K562 (cell line): ENCODE data around the gene RPS23. TPM values are rescaled to one million over a fixed set of nuclear protein-coding genes. Genes with fewer than 3 reads are reported as not detected.

Experiments used
- CREM ChIP-seq: IDR thresholded peaks from 2 replicates; pipeline ENCODE4 v1.6.1; 2014; ENCODE audit warnings: antibody characterized with exemption, low read depth
- FOXM1 ChIP-seq, 2 experiments: fragments of 450-650 bp in 1 of 2; sonication (generic) in 1 of 2; formaldehyde crosslinking in 1 of 2; IDR thresholded peaks; 2 replicates each; pipeline versions ENCODE4 v1.6.1 to v1.9.0; 2017 to 2022; ENCODE audit warnings: low read depth in 2 of 2, mild to moderate bottlenecking in 2 of 2, missing genetic modification reagents in 1 of 2, moderate library complexity in 1 of 2
- FOXO4 ChIP-seq: fragments of 450-650 bp; formaldehyde crosslinking; IDR thresholded peaks from 2 replicates; pipeline ENCODE4 v1.4.0; 2020; ENCODE audit warnings: mild to moderate bottlenecking, moderate library complexity
- HIVEP1 ChIP-seq: fragments of 250-450 bp; sonication (Bioruptor Pico); IDR thresholded peaks from 2 replicates; pipeline ENCODE4 v1.4.0; 2020; ENCODE audit warnings: mild to moderate bottlenecking
- POLR2G ChIP-seq: fragments of 200-400 bp; formaldehyde crosslinking; IDR thresholded peaks from 2 replicates; pipeline ENCODE4 v1.6.1; 2017; ENCODE audit warnings: low read depth, mild to moderate bottlenecking, antibody characterized with exemption, low read length, moderate library complexity
- PRDM10 ChIP-seq: fragments of 450-650 bp; IDR thresholded peaks from 2 replicates; pipeline ENCODE4 v1.6.1; 2018; ENCODE audit not compliant: partially characterized antibody
- RAD51 ChIP-seq: fragments of 450-650 bp; IDR thresholded peaks from 2 replicates; pipeline ENCODE4 v1.7.1; 2016; ENCODE audit warnings: low read depth, mild to moderate bottlenecking, borderline replicate concordance
- SRSF1 ChIP-seq: fragments of 200-400 bp; formaldehyde crosslinking; IDR thresholded peaks from 2 replicates; pipeline ENCODE4 v1.6.1; 2017; ENCODE audit warnings: mild to moderate bottlenecking, low read depth, low read length, moderate library complexity
- USF1 ChIP-seq: sonication (generic); formaldehyde crosslinking; IDR thresholded peaks from 2 replicates; pipeline ENCODE4 v1.9.0; 2022; ENCODE audit warnings: mild to moderate bottlenecking, missing genetic modification reagents
- ZNF384 ChIP-seq: IDR thresholded peaks from 2 replicates; pipeline ENCODE4 v1.6.1; 2012; ENCODE audit warnings: low read depth, low read length, improper control_type of control experiment
- ZNF395 ChIP-seq: fragments of 200-800 bp; sonication (Bioruptor generic); IDR thresholded peaks from 2 replicates; pipeline ENCODE4 v1.6.1; 2017; ENCODE audit warnings: missing genetic modification characterization, missing compliant biosample characterization
- ZNF586 ChIP-seq: fragments of 450-650 bp; formaldehyde crosslinking; conservative IDR thresholded peaks from 2 replicates; pipeline ENCODE4 v1.4.0; 2020; ENCODE audit warnings: mild to moderate bottlenecking, moderate library complexity
- polyA plus RNA-seq, 8 experiments: library from polyadenylated mRNA; depleted of rRNA in 4 of 8; stranded (reverse) in 5 of 8; unstranded in 3 of 8; fragments of >200 nt; fragmentation: Nextera tagmentation in 2 of 8; fragmentation: Illumina TruSeq in 1 of 8; extraction: Ambion mirVana in 2 of 8; extraction: Trizol in 1 of 8; gene quantifications; 2 replicates each; pipeline versions ENCODE4 v1.2.1 to v1.2.3, GENCODE V29; 2011 to 2014; ENCODE audit warnings: inconsistent platforms in 1 of 8, missing spikeins in 1 of 8
- total RNA-seq, 7 experiments: library from RNA; depleted of rRNA in 6 of 7; stranded (reverse); fragments of >200 nt in 6 of 7; fragmentation: Illumina TruSeq in 2 of 7; extraction: Trizol in 2 of 7; gene quantifications; 2 replicates each; pipeline versions ENCODE4 v1.2.1 to v1.2.3, GENCODE V29; 2011 to 2021; ENCODE audit warnings: low replicate concordance in 1 of 7
- TF ChIP-seq, protein P1 (sequence below), 2 experiments: IDR thresholded peaks in 1 of 2; conservative IDR thresholded peaks in 1 of 2; 2 replicates each; pipeline ENCODE4 v1.6.1; 2016; ENCODE audit warnings: low read depth in 2 of 2, mild to moderate bottlenecking in 1 of 2, missing compliant biosample characterization in 1 of 2, missing genetic modification characterization in 1 of 2, moderate library complexity in 1 of 2

Gene RPS23
- total and polyA plus RNA-seq, 9 of the 15 experiments (the other 6 are each of a cell fraction or from before 2014, with no cell fraction given), result 3,252 to 10,689 (median 6,302) TPM

DNA sequence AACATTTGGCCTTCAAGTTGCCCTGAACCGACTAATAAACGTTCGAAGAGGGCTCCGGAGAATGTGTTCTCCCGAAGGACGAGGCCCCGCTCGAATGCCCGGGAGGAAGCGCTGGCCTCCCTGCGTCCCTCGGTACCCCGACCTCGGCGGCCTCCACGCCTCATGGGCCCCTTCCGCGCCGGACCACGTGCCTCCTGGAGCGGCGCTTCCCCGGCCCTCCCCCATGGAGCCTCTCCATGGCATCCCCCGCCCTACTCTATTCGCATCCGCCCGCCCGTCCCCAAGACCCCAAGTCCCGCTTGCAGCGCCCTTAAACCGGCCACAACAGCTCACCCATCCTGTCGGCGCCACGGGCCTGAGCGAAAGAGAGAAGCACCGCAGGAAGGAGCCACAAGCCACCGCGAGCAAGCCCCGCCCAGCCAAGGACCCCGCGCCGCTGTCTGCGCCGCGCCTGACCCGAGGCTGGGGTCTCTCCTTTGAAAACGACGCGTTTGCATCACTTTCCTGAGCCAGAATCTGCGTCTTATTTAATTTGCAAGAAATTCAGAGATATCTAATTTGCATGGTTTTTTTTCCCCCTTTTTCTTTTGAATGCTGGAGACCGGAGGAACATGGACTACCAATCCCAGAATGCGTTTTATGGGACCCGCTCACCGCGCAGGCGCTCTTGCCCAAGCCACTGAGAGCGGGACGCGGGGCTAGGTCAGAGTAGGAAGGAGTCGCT is at the start of gene RPS23 (continued):
- TF ChIP-seq PRDM10 (peak; percentile 66), RAD51 (0 out of 2 replicates have a peak, but pooled peaks have one; percentile 24), FOXM1 (IDR thresholded peaks at IDR 0.05; ENCODE audit: low read depth) (no peak), FOXM1 (CRISPR knock-in tag; IDR thresholded peaks at IDR 0.05; ENCODE audit: low read depth) (no peak), USF1 (CRISPR knock-in tag) (peak; percentile 63), ZNF586 (CRISPR knock-in tag) (0 out of 2 replicates have a peak, but pooled peaks have one; percentile 70), FOXO4 (CRISPR knock-in tag) (peak; percentile 51; the same call in 1 of the 2 replicates), CREM (peak; percentile 51; the same call in 1 of the 2 replicates), ZNF395 (CRISPR knock-in tag) (peak; percentile 85), HIVEP1 (CRISPR knock-in tag) (no peak), SRSF1 (no peak; the same call in 1 of the 2 replicates), ZNF384 (peak; percentile 76), POLR2G (peak; percentile 100)
- TF ChIP-seq, protein P1, sequence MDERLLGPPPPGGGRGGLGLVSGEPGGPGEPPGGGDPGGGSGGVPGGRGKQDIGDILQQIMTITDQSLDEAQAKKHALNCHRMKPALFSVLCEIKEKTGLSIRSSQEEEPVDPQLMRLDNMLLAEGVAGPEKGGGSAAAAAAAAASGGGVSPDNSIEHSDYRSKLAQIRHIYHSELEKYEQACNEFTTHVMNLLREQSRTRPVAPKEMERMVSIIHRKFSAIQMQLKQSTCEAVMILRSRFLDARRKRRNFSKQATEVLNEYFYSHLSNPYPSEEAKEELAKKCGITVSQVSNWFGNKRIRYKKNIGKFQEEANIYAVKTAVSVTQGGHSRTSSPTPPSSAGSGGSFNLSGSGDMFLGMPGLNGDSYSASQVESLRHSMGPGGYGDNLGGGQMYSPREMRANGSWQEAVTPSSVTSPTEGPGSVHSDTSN (CRISPR knock-in tag; IDR thresholded peaks at IDR 0.05; ENCODE audit: low read depth), result no peak
- TF ChIP-seq, protein P1 (tag; conservative IDR thresholded peaks at IDR 0.05; ENCODE audit: low read depth), result no peak
